ENCODE data around the gene PITPNC1.

DNA sequence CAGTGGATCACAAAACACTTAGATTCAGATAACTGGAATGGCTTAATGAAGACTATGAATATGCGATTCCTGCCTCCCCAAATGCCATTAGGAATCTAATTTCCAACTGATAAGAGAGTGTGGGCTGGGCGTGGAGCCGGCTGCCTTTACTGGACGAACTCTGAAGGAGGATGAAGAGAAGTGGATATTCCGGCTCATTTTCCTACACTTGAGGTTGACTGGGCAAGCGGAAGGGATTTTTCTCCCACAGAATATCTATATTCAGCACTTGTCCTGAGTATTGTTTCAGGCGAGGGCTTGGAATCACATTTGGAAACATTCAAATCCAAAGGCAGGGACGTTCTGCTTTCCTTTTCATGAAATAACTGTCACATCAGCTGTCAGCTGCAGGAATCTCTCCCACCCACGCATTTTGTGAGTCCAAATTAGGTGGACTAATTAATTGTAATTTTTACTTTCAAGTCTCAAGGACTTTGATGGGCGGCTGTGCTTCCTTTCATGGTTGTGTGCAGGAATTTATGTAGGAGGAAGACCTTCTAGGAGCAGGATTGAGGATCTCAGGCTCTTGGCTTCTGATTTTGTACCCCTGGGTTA lies 138.5 kb downstream of the PITPNC1 start:
- no peak for TF ChIP-seq CTCF (IDR thresholded peaks at IDR 0.05)
- TF ChIP-seq EZH2 (IDR thresholded peaks at IDR 0.05; ENCODE audit: borderline replicate concordance, insufficient read depth, low read depth, low read length, poor library complexity, severe bottlenecking): no peak
